ENCODE results near the gene KCNK15.

GRCh38 chr20:44761423-44761822 is 15.8 kb downstream of the KCNK15 start:
- TF ChIP-seq CTCF (IDR thresholded peaks at IDR 0.05; ENCODE audit: low read depth, low read length): no peak
- no peak for TF ChIP-seq EZH2phosphoT487 (IDR thresholded peaks at IDR 0.05; ENCODE audit: low read depth)

Data from OCI-LY3 (cell line).